ENCODE data around the gene SPATA1. TPM values are rescaled to one million over a fixed set of nuclear protein-coding genes. Genes with fewer than 3 reads are reported as not detected.

Gene SPATA1
- total RNA-seq, 1 donor from 2014 or later: not detected

DNA sequence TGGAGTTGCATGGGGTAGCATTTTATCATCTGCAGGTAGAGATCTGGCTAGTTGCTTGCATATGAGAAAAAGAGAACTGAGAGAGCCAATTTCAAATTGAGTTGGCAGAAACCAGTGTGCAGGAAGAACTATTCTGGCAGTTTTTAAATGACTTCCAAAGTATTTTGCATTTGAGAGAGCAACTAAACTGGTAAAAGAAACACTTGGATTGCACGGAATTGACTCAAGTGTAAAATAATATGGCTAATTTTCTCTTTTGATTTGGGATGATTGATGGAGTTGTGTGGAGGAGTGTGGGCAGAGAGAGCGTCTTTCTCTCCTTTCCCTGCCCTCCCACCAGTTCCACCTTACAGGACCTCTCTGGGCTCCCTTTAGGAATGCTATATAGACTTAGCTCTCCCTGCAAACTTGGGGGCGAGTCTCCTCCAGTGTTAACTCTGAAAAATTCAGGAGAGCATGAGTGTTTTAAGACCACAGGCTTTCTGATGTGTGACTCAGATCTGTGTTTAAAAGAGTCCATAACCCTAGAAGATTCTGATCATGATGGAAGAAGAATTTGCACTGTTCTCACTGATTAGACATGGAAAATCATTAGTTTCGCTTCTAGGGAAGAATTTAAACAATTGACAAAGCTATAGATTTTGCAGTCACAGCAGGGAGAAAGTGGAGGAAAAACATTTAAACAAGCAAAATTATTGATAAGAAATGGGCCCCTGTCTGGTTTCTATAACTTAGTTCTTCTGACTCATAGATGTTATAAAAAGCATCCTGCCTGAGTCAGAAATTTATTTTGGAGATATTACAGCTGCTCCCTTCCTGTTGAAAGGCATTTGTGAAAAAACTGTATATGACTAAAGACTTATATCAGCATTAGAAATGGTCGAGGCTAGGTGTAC lies 92.9 kb downstream of the SPATA1 start:
- no peak for DNase-seq (ENCODE audit: low read depth)
- no peaks in the 10 kb centered on the region for H3K27me3 ChIP-seq (ENCODE audit: control insufficient read depth, insufficient read depth, low read length)
- TF ChIP-seq, protein P1, sequence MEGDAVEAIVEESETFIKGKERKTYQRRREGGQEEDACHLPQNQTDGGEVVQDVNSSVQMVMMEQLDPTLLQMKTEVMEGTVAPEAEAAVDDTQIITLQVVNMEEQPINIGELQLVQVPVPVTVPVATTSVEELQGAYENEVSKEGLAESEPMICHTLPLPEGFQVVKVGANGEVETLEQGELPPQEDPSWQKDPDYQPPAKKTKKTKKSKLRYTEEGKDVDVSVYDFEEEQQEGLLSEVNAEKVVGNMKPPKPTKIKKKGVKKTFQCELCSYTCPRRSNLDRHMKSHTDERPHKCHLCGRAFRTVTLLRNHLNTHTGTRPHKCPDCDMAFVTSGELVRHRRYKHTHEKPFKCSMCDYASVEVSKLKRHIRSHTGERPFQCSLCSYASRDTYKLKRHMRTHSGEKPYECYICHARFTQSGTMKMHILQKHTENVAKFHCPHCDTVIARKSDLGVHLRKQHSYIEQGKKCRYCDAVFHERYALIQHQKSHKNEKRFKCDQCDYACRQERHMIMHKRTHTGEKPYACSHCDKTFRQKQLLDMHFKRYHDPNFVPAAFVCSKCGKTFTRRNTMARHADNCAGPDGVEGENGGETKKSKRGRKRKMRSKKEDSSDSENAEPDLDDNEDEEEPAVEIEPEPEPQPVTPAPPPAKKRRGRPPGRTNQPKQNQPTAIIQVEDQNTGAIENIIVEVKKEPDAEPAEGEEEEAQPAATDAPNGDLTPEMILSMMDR (IDR thresholded peaks at IDR 0.05; ENCODE audit: insufficient read depth, low read length, poor library complexity, severe bottlenecking): no peak
- no peak overlapping the region for H3K4me3 ChIP-seq (ENCODE audit: low read depth, low read length)
- no peaks in the 10 kb centered on the region for H3K36me3 ChIP-seq (ENCODE audit: control insufficient read depth, insufficient read depth, low read length)

DNA sequence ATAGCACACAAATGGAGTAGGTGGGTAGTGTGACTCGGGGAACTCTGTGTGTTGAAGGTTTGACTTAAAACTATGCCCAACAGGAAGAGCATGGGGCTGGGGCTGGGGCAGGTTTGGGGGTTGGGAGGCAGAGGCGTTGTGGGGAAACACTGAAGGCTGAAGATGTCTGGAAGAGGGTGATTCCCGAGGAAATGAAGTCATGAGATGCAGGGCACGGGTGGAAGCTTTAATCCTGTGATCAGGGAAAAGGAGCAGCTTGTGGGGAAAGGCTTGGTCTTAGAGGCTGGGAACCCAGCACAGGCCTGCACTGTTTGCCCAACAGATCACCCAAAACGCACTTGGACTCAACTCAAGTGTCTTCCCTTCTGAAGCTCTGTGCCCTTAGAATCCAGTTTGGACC lies 94.6 kb downstream of the SPATA1 start:
- no peak for DNase-seq (ENCODE audit: low read depth)
- Histone ChIP-seq H3K4me3 (ENCODE audit: low read depth, low read length) (no peak overlapping the region), H3K27me3 (ENCODE audit: control insufficient read depth, insufficient read depth, low read length) (no peaks in the 10 kb centered on the region), H3K36me3 (ENCODE audit: control insufficient read depth, insufficient read depth, low read length) (no peaks in the 10 kb centered on the region)
- TF ChIP-seq, protein P1 (IDR thresholded peaks at IDR 0.05; ENCODE audit: insufficient read depth, low read length, poor library complexity, severe bottlenecking): no peak

DNA sequence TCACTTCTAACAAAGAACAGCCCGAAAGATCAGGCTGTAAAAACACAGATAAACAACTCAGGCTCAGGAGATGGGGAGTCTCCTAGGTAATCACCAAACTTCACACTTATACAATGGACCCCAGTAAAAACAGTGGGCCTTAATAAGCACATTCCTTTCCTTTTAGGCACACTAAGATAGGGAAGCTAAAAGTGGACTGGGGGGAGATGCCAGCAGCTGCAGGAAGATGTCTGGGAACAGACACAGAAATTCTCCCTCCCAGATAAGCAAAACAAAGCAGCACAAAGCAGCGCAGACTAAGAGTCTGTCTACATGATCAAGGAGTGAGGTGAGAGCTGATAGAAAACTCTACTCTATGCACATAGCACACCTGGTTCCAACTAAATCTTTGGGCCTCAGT lies 97.0 kb downstream of the SPATA1 start:
- no peak overlapping the region for H3K4me3 ChIP-seq (ENCODE audit: low read depth, low read length)
- H3K27me3 ChIP-seq (ENCODE audit: control insufficient read depth, insufficient read depth, low read length): no peaks in the 10 kb centered on the region
- DNase-seq (ENCODE audit: low read depth): no peak
- no peaks in the 10 kb centered on the region for H3K36me3 ChIP-seq (ENCODE audit: control insufficient read depth, insufficient read depth, low read length)
- TF ChIP-seq, protein P1 (IDR thresholded peaks at IDR 0.05; ENCODE audit: insufficient read depth, low read length, poor library complexity, severe bottlenecking): no peak

DNA sequence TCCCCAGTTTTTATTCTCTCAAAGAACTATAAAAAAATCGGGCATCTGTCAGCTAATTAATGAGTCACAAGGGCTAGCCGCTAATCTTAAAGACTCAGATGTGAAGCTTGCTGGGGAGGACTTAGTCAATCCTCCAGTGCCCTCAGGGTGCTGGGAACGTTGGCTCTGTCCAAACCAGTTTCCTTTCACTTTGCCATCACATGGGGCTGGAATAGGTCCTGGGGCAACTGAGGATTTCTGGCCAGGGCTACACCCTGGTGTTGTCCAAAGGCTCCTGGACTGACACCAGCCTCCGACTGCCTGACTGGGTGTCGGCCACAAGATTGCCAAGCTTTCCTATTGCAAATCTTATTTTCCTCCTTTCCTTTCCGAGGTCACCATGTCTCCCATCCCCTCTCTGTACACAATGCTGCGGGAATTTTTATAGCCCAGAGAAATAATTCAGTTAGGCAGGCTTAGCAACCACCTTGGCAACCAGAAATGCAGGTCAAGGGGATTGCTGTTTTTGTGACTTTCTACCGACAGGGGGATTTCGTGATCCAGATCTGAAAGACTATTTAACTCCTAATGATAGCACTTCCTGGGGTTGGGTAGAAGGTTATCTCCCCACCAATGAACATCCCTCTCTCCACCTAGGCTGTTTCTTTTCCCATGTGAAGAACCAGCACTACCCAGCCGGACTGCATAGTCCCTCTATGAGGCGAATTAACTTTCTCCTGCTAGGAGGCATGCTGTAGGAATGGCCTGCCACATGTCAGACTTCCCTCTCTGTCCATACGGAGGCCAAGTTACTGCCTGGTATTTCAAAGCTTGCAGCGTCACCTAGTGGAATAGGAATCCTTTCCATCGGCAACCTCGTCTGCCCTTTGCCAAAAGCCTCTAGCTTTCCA lies 98.0 kb downstream of the SPATA1 start:
- H3K27me3 ChIP-seq (ENCODE audit: control insufficient read depth, insufficient read depth, low read length): no peaks in the 10 kb centered on the region
- TF ChIP-seq, protein P1 (IDR thresholded peaks at IDR 0.05; ENCODE audit: insufficient read depth, low read length, poor library complexity, severe bottlenecking): no peak
- H3K36me3 ChIP-seq (ENCODE audit: control insufficient read depth, insufficient read depth, low read length): no peaks in the 10 kb centered on the region
- no peak overlapping the region for H3K4me3 ChIP-seq (ENCODE audit: low read depth, low read length)
- no peak for DNase-seq (ENCODE audit: low read depth)

DNA sequence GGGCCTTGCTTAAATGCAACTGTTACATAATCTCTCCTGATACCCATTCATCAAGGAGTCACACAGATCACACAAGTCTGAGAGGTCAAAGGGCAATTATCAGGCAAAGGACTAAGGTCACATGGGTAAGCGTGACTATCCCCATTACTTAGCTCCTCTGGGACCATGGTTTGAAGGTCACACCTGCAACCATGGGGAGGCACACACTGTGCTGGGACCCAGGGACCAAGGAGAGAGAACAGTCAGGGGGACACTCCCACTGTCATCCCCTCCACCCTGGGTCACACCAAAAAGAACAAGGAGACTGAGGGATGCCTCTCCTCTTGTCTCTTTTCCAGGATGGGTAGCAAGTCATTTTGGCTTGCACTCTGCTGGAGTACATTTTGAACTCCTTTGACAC lies 99.0 kb downstream of the SPATA1 start:
- H3K4me3 ChIP-seq (ENCODE audit: low read depth, low read length): no peak overlapping the region
- H3K27me3 ChIP-seq (ENCODE audit: control insufficient read depth, insufficient read depth, low read length): no peaks in the 10 kb centered on the region
- no peak for DNase-seq (ENCODE audit: low read depth)
- TF ChIP-seq, protein P1 (IDR thresholded peaks at IDR 0.05; ENCODE audit: insufficient read depth, low read length, poor library complexity, severe bottlenecking): no peak
- H3K36me3 ChIP-seq (ENCODE audit: control insufficient read depth, insufficient read depth, low read length): no peaks in the 10 kb centered on the region

Measured in kidney epithelial cell (primary cell).